ENCODE measurements around the gene ZNF407. TPM values are rescaled to one million over a fixed set of nuclear protein-coding genes. Genes with fewer than 3 reads are reported as not detected.

ZNF407 gene
- total RNA-seq, 1 donor from 2014 or later: 13.2 TPM

- Mint-ChIP-seq H3K4me3 (no peak overlapping the region), H3K36me3 (ENCODE audit: low read depth) (peaks cover 2% of the 10 kb centered on the region), H3K27me3 (ENCODE audit: low read depth) (no peaks in the 10 kb centered on the region), H3K27ac (ENCODE audit: unreplicated experiment) (no peak overlapping the region), H3K4me1 (no peaks in the 10 kb centered on the region), H3K9me3 (no peaks in the 10 kb centered on the region)
- no peak for DNase-seq (ENCODE audit: low read depth, low spot score)
- TF ChIP-seq CTCF (conservative IDR thresholded peaks at IDR 0.05): no peak
Measured at GRCh38 chr18:74918276-74918790, 320.7 kb downstream of the ZNF407 start.

GRCh38 chr18:74921057-74921820 lies 323.6 kb downstream of the ZNF407 start:
- no peak for DNase-seq (ENCODE audit: low read depth, low spot score)
- no peak for TF ChIP-seq CTCF (conservative IDR thresholded peaks at IDR 0.05)
- peaks cover 5% of the 10 kb centered on the region for H3K4me1 Mint-ChIP-seq
- H3K9me3 Mint-ChIP-seq: no peaks in the 10 kb centered on the region
- no peaks in the 10 kb centered on the region for H3K27me3 Mint-ChIP-seq (ENCODE audit: low read depth)
- no peak overlapping the region for H3K27ac Mint-ChIP-seq (ENCODE audit: unreplicated experiment)
- H3K36me3 Mint-ChIP-seq (ENCODE audit: low read depth): peaks cover 2% of the 10 kb centered on the region
- H3K4me3 Mint-ChIP-seq: no peak overlapping the region

GRCh38 chr18:74926051-74926450 lies 328.4 kb downstream of the ZNF407 start:
- Mint-ChIP-seq H3K9me3 (no peaks in the 10 kb centered on the region), H3K36me3 (ENCODE audit: low read depth) (peaks cover under 1% of the 10 kb centered on the region), H3K4me1 (peaks cover 5% of the 10 kb centered on the region), H3K4me3 (no peak overlapping the region), H3K27me3 (ENCODE audit: low read depth) (no peaks in the 10 kb centered on the region), H3K27ac (ENCODE audit: unreplicated experiment) (no peak overlapping the region)
- DNase-seq (ENCODE audit: low read depth, low spot score): no peak
- TF ChIP-seq CTCF (conservative IDR thresholded peaks at IDR 0.05): no peak

- Mint-ChIP-seq H3K27me3 (ENCODE audit: low read depth) (no peaks in the 10 kb centered on the region), H3K4me3 (no peak overlapping the region), H3K36me3 (ENCODE audit: low read depth) (peaks cover 2% of the 10 kb centered on the region), H3K9me3 (no peaks in the 10 kb centered on the region), H3K27ac (ENCODE audit: unreplicated experiment) (no peak overlapping the region), H3K4me1 (peaks cover 5% of the 10 kb centered on the region)
- TF ChIP-seq CTCF (conservative IDR thresholded peaks at IDR 0.05): no peak
- DNase-seq (ENCODE audit: low read depth, low spot score): no peak
Measured at GRCh38 chr18:74928194-74928968, 330.7 kb downstream of the ZNF407 start.

GRCh38 chr18:74929110-74929509 lies 331.4 kb downstream of the ZNF407 start:
- no peaks in the 10 kb centered on the region for H3K9me3 Mint-ChIP-seq
- H3K36me3 Mint-ChIP-seq (ENCODE audit: low read depth): peaks cover 2% of the 10 kb centered on the region
- H3K4me3 Mint-ChIP-seq: no peak overlapping the region
- H3K4me1 Mint-ChIP-seq: peaks cover 5% of the 10 kb centered on the region
- no peak for TF ChIP-seq CTCF (conservative IDR thresholded peaks at IDR 0.05)
- no peak overlapping the region for H3K27ac Mint-ChIP-seq (ENCODE audit: unreplicated experiment)
- no peaks in the 10 kb centered on the region for H3K27me3 Mint-ChIP-seq (ENCODE audit: low read depth)
- no peak for DNase-seq (ENCODE audit: low read depth, low spot score)

All from neural crest cell (in vitro differentiated cells).